KBM-7 (cell line): ENCODE measurements around the gene SNRNP25.
"Not testable (repeated sequence)": the region's sequence is repeated elsewhere in the genome, so short reads cannot be mapped to it uniquely, and the experiment has no call there.

Experiments used
- DNase-seq: peaks from one replicate; pipeline ENCODE4 v3.0.0-alpha.2; 2015
- in situ Hi-C: fragments of 300-500 bp; cut with MboI; formaldehyde crosslinking; loops from 2 replicates; pipeline ENCODE4 v1.14.3; 2020; ENCODE audit warnings: low sequenced_read_pairs, low pct_unique_long_range_greater_than_20kb, mixed read lengths

The SNRNP25 gene

DNA sequence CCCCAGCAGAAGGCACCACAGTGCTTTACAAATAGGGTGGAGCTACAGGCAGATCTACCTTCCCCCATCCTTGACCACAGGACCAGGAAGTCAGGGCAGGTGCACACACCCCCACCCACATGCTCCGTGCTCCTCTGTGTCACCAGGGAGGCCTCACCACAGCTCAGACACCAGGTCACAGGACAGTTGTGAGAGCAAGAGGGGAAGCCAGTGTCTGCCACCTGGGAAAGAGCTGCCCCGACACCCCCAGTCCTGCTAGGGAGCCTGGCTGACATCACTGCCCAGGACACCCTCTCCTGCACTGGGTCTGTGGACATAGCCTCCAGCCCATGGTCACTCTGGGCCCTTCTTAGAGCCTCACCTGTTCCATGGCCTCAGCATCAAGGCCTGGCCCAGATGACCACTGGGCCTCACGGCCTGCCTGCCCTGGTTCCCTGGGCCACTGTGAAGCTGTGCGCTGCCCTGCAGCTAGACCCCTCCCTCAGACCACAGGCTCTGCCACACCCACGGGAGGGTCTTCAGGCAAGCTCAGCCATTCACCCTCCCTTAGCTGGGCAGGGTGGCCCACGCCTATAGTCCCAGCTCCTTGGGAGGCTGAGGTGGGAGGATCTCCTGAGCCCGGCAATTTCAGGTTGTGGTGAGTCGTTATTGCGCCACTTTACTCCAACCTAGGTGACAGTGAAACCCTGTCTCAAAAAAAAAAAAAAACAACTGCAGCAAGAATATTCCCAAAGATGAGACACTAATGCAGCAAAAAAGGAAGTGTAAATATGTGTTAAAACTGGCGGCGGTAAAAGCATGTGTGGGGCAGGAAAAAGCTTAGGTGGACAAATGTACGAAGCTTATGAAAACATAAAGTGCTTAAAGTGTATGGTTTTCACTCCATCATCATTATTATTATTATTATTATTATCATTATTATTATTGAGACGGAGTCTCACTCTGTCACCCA, 14.4 kb upstream of the SNRNP25 start:
- in situ Hi-C loops, result no loop called here
- DNase-seq, result peak; percentile 56

DNA sequence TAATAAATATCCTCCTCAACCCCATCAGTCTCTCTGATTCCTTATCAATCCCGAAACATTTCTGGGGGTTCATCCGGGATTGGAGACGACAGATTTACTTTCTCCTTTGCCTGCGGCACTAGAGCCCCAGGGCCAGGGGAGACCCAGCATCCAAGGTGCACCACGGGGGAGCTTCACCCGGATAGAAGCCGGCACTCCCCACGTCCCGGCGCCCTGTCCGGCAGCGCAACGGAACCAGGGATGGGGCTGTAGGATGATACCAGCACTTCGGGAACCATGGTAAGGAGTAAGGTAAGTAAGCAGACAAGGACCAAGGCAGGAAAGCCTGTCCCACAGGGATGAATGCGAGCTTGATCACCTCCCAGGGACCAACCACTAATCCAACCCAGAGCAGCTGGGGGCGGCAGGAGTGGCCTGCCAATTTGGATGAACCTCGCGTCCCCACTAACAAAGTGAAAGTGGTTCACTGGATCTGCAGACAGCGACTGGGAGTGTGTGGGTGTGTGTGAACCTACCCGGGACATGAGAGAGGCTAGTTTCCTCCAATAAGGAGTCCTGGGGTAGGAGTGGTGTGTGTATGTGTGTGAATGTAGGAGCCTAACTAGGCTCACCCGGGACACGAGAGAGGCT, 12.1 kb upstream of the SNRNP25 start:
- in situ Hi-C loops, result no loop called here
- DNase-seq, result no peak

DNA sequence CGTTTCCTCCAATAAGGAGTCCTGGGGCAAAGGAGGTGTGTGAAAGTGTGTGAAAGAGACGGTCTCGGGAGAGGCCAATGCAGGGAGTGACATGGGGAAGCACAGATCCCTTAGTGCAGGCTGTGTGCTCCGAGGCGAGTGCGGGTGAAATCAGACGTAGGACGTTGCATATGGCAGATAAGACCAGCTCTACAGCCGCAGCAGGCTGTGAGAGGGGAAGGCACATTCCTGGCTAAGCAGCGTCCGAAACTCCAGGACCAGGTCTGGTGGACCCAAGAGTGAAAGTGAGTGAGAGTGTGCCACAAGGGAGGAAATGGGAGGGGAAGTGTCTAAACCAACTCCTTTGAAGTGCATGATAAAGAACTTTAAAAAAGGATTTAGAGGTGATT, 11.6 kb upstream of the SNRNP25 start:
- DNase-seq, result no peak
- in situ Hi-C loops, result no loop called here

DNA sequence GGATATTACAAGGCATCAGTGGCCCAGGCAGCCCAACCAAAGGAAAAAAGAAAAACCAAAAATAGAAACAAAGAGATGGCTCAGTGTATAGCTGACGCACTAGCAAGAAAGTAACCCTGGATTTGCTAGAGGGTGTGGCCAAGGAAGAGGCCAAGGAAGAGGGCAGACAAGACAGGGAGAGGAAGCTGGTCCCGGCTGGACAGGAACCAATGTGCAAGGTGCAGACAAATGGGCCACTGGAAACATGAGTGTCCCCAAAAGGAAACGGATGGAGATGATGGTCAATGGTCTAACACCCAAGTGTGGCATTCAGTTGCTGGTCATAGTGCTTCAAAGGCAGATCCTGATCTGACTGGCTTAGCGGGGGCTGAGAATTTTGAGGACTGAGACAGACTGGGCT, 10.9 kb upstream of the SNRNP25 start:
- in situ Hi-C loops, result no loop called here
- no peak for DNase-seq

DNA sequence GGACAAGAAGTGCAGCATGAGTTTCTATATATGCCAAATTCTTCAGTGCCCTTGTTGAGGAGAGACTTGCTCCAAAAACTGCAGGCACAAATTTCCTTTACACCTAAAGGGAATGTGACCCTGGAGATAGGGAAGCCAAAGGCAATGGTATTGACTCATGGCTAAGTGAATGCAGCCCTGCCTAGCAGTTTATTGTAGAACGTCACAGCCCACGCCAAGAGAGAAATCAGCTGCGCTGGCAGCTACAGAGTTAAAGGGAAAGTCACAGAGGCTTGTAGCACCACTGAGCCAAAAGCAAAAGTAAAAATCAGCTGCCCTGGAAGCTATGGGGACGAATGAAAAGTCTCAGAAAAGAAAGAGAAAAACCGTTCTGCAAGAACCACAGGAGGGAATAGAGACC, 10.3 kb upstream of the SNRNP25 start:
- no peak for DNase-seq
- in situ Hi-C loops, result no loop called here

DNA sequence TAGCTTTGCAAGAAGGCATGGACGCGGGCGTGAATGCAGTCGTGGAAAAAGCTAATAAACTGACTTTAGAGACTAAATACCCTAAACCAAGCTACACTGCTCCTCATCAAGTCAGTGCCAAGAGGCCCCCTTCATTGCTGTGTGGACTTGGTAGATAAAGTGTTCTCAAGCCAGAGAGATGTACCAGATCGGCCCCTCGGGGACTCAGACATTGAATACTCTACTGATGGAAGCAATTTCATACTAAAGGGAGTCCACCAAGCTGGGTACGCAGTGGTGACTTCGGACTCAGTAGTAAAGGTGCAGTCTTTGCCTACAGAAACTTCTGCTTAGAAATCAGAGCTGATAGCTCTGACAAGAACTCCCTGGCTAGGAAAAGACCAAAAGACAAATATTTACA, 9.0 kb upstream of the SNRNP25 start:
- in situ Hi-C loops, result no loop called here
- no peak for DNase-seq

DNA sequence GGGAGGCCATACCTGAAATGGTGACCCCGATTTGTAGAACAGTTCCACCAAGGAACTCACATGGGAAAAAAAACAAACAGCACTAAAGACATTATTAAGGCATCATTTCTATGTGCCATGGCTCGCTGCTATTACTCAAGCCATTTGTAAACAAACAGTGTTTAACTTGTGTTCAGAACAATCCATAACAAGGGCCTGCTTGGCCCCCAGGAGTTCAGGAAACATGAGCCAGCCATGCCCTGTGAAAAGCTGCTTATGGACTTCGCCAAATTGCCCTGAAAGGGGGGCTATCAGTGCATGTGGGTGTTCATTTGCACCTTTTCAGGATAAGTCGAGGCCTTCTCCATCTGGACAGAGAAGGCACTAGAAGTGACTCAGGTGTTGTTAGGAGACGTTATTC, 8.2 kb upstream of the SNRNP25 start:
- in situ Hi-C loops, result no loop called here
- no peak for DNase-seq

DNA sequence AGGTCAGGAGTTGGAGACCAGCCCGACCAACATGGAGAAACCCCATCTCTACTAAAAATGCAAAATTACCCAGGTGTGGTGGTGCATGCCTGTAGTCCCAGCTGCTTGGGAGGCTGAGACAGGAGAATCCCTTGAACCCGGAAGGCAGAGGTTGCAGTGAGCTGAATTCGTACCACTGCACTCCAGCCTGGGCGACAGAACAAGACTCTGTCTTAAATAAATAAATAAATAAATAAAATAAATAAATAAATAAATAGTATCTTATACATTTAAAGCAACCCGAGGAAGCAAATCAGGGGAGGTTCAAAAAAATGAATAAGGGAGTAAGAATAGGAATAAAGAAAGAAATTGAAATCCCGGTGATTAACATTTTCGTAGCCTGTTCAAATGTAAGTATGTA, 7.1 kb upstream of the SNRNP25 start:
- in situ Hi-C loops, result not testable (repeated sequence)

DNA sequence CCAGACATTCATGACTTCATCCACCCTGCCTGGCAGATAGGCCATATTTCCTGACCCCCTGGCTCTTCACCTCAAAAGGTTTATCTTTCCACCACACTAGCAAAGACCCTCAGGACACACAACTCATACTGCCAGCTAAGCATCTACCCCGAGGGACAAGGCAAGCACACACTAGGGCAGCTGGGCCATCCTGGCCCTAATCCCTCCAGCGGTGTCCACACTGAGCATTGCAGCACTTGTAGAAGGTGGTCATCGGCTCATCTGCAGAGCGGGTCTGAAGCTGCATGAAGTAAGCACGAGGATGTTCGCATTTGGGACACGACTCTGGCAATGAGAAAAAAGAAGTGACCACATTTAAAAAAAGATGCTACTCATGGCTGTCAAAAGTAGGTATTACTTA, 6.4 kb upstream of the SNRNP25 start:
- in situ Hi-C loops, result no loop called here
- DNase-seq, result no peak

More for the DNA sequence above, 7.1 kb upstream of the SNRNP25 start:
- DNase-seq, result not testable (repeated sequence)

DNA sequence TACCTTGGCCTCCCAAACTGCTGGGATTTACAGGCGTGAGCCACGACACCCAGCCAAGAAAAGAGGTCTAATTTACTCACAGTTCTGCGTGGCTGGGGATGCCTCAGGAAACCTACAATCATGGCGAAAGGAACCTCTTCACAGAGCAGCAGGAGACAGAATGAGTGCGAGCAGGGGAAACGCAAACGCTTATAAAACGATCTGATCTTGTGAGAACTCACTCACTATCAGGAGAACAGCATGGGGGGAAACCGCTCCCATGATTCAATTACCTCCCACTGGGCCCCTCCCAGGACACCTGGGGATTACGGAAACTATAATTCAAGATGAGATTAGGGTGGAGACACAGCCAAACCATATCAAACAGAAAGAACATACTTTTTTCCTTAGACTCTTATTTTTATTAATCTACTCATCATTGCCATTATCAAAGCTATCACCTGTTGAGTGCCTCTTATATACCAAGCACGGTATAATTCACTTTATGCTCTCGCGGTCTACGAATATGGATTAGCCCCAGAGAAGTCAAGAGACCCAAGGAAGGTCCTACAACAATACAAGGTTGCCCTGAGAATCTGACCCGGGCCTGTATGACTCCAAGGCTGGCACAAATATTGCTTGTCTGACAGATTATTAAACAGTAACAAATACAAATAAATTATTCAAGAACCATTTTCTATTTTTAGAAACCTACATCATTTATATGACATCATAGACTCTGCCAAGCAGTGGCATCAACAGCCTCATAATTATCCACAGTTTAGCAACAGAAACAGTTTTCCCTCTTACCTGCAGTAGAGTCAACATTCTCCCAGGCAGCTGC, 2.6 kb upstream of the SNRNP25 start:
- no peak for DNase-seq

DNA sequence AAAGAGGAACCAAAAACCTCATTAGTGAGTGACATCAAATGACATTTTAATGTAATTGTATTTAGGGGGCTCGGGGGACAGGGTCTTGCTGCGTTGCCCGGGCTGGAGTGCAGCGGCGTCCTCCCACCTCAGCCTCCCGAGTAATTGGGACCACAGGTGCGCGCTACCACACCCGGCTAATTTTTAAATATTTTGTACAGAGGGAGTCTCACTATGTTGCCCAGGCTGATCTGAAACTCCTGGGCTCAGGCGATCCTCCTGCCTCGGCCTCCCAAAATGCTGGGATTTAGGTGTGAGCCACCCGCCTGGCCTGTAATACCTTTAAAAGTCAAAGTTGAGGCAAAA, 581 bp downstream of the SNRNP25 start:
- DNase-seq, result no peak
- in situ Hi-C loops, result no loop called here

More for the DNA sequence above, 2.6 kb upstream of the SNRNP25 start:
- in situ Hi-C loops, result no loop called here

DNA sequence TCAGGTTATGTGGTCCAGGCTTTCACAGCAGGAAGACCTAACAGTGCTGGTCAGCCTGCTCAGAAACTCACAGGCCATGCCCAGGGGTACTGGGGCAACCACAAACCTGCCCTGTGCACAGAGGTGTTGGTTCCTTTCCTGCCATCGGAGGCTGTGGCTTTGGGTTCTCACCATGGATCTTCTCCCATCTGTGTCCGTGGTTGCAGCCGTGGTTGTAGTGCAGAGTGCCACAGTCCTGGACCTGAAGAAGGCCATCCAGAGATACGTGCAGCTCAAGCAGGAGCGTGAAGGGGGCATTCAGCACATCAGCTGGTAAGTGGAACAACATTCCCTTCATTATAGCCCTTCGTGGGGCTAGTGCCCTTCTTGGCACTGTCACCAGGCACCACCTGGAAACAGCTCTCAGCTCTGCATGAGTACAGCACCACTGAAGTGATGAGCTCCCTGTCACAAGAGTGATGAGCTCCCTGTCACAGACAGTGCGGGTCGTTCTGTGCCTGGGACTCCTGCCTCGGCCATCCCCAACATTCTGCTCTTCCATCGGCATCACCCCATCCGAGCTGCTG, 2.0 kb downstream of the SNRNP25 start:
- in situ Hi-C loops, result no loop called here
- no peak for DNase-seq

DNA sequence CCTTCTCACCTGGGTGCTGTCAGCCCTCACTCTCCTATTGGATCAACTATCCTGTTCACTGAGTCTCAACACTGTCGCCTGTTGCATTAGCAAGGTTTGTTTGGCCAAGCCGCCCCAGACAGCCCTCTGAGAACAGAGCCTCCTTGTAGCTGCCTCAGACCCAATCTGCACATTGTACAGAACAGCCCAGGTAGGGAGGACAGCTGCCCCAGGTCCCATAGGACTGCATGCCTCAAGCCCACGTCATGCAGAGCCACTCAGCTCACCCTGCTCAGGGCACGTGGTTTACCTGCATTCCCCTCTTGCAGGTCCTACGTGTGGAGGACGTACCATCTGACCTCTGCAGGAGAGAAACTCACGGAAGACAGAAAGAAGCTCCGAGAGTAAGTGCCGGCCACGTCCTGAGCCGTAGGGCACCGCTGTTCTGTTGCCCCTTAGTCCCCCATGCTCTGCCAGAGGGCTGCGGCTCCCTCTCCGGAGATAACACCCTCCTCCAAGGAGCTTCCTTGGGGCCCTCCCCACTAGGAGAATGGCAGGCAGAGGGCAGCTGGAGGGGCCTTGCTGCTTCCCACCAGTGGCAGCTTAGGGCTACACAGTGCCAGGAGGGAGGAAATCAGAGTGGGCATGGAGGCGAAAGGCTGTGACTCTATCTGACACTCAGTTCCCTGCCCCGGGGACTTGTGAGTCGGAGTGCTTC, 2.8 kb downstream of the SNRNP25 start:
- in situ Hi-C loops, result no loop called here
- DNase-seq, result no peak

DNA sequence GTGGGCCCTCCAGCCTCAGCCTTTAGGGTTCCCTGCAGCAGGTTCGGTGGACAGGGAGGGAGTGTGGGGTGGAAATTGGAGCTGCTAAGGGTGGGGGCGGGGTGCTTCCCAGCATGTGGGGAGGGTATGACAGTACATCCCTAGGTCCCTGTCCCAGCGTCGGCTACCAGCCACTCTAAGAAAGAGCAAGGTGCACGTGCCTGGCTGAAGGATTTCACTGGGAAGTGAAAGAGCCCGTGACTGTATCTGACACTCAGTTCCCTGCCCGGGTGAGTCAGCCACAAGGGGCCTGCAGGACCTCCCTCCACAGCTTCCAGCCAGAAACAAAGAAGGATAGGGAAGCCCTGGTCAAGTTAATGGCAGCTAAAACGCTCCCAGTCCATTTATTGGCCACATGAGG, 4.1 kb downstream of the SNRNP25 start:
- in situ Hi-C loops, result no loop called here
- no peak for DNase-seq

DNA sequence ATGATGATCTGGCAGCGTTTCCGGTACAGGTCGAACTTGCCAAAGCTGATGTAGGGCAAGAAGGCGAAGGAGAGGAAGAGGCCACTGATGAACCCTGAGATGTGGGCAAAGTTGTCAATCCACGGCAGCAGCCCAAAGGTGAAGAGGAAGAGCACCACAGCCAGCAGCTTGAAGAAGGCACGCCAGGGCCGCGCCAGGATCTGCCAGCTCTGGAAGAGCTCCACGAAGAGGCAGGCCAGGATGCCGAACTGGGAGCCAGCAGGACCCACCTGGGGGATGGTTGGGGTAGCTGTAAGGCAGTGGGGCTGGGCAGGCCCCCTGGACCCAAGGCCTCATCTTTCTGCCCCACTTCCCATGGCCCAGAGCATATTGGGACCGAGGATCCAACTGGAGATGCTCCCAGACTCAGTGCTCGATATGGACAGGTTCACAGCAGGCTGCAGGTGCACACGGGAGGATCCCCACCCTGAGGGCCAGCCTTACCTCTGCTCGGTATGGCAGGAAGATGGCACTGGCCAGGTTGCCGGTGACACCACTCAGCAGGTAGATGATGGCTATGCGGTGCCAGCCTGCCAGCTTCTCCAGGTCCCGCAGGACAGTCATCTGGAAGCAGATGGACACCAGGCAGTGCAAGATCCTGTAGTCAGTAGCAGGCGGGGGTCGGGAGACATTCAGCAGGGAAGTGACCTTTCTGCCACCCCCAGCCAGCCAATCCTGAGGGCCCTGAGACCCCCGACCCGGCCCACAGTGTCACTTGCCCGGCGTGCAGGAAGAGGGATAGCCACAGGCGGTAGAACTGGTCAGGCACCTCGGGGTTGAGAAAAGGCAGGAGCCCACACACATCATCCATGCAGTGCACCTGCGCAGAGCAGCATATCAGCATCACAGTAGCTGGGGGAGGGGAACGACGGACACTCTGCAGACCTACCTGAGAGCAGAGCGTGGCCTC, 5.1 kb downstream of the SNRNP25 start:
- in situ Hi-C loops, result no loop called here
- DNase-seq, result no peak

DNA sequence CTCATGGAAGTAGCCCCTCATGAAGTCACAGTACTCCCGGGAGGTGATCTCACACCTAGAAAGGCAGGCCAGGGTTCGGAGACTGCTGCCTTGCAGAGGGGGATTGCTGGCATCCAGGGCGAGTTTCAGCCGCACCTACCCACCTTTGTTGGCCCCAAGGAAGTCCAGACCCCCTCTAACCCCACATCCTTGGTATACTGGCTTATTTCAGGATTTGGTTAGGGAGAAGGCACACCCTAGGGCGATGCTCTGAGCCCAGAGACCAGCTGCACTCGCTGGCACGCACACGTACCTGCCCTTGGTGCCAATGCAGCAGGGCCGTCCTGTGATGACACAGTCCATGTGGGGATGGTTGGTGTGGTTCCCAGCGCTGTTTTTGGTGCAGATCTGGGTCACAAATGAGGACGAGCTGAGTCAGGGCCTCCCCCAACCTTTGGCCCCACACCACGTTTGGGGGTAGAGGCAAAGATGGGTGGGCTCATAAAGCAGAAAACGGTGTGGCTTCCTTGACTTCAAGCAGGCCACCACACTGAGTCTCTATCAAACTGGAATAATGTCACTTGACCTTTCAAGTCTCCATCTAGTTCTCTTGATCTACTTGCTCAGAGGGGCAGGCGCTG, 5.9 kb downstream of the SNRNP25 start:
- no peak for DNase-seq
- in situ Hi-C loops, result no loop called here

DNA sequence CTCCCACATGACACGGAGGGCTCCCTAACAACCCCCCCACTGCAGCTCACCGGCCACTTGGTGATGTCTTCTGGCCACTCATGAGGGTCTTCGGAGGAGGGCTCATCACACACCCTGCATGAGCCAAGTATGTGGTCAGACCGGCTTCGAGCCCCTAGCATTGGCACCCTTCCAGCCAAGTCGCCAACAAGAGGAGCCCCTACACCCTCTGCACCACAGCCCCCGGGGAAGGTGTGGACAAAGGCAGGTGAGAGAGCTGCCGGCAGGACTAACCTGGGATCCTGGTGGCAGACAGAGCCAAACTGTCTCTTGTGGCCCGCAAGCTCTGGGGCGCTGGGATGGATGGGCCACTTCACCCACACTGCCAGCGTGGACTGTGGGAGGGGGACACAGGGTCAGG, 6.5 kb downstream of the SNRNP25 start:
- in situ Hi-C loops, result no loop called here
- DNase-seq, result no peak
